ENCODE measurements around the gene ANAPC4.

- TF ChIP-seq CTCF (conservative IDR thresholded peaks at IDR 0.05; ENCODE audit: low read depth, low read length) (no peak), EZH2 (IDR thresholded peaks at IDR 0.05; ENCODE audit: borderline replicate concordance, low read depth, low read length, poor library complexity, severe bottlenecking) (no peak)
These were observed 66.8 kb downstream of the ANAPC4 start for GRCh38 chr4:25443851-25444250.
